Endothelial cell of umbilical vein (primary cell): ENCODE measurements around the gene SLC4A11. TPM values are rescaled to one million over a fixed set of nuclear protein-coding genes. Genes with fewer than 3 reads are reported as not detected.

Experiments used
- BruUV-seq: library from RNA; stranded (reverse); fragments of 400-500 nt; replicated peaks from 2 replicates; lab custom pipeline; 2021; lab: Mats Ljungman, UMichigan
- CTCF ChIA-PET: fragments of 300-600, 350-600 bp; sonication (Branson Sonifier 250); formaldehyde crosslinking; loops from one replicate; lab custom pipeline; 2021; ENCODE audit warnings: antibody characterized with exemption, inconsistent platforms; lab: Charles Lee
- POLR2A ChIA-PET: fragments of 300-600, 350-600 bp; sonication (Branson Sonifier 250); formaldehyde crosslinking; loops from one replicate; lab custom pipeline; 2021; ENCODE audit warnings: antibody characterized with exemption, inconsistent platforms; lab: Charles Lee
- DNase-seq: peaks from one replicate; pipeline ENCODE4 v3.0.0-alpha.2; 2011; ENCODE audit warnings: low read depth, low spot score
- FAIRE-seq: peaks from 2 replicates; lab custom pipeline; 2011; peaks lifted over from hg19 to GRCh38; lab: Jason Lieb, UNC
- H2AFZ ChIP-seq: 2 replicates; pipeline ENCODE4 v1.6.0; 2012; ENCODE audit warnings: low read depth, low read length, control low read depth, inconsistent platforms
- H3K27ac ChIP-seq: 2 replicates; pipeline ENCODE4 v1.5.1; 2011; ENCODE audit warnings: low read depth, mild to moderate bottlenecking, control low read depth, low read length, moderate library complexity; ENCODE audit not compliant: insufficient read depth
- H3K27me3 ChIP-seq, 2 experiments: 2 replicates each; pipeline versions ENCODE4 v1.6.0 to v1.6.1; 2011; ENCODE audit warnings: low read length in 2 of 2, mixed read lengths in 1 of 2; ENCODE audit not compliant: control insufficient read depth in 2 of 2, insufficient read depth in 2 of 2
- H3K36me3 ChIP-seq, 2 experiments: 2 replicates in 1 of 2; 3 replicates in 1 of 2; pipeline ENCODE4 v1.5.1; 2011; ENCODE audit warnings: low read length in 2 of 2, mild to moderate bottlenecking in 1 of 2, moderate library complexity in 1 of 2; ENCODE audit not compliant: control insufficient read depth in 2 of 2, insufficient read depth in 2 of 2; ENCODE audit errors: extremely low read depth in 1 of 2
- H3K4me1 ChIP-seq: 3 replicates; pipeline ENCODE4 v1.5.1; 2011; ENCODE audit warnings: mild to moderate bottlenecking, low read length; ENCODE audit not compliant: control insufficient read depth, insufficient read depth; ENCODE audit errors: extremely low read depth
- H3K4me2 ChIP-seq: 2 replicates; pipeline ENCODE4 v1.6.1; 2011; ENCODE audit warnings: low read length, control low read depth, mixed read lengths; ENCODE audit not compliant: insufficient read depth
- H3K4me3 ChIP-seq, 3 experiments: fragments of 200-600 bp in 1 of 3; sonication (generic), shearing (Covaris generic) in 1 of 3; replicated peaks in 1 of 3; 2 replicates each; pipeline ENCODE4 v1.5.1; 2011 to 2016; ENCODE audit warnings: control low read depth in 3 of 3, low read length in 3 of 3, mild to moderate bottlenecking in 2 of 3, inconsistent platforms in 1 of 3, low read depth in 1 of 3, moderate library complexity in 1 of 3; ENCODE audit not compliant: insufficient read depth in 1 of 3
- H3K79me2 ChIP-seq: 2 replicates; pipeline ENCODE4 v1.6.0; 2012; ENCODE audit warnings: low read length, inconsistent platforms; ENCODE audit not compliant: control insufficient read depth, insufficient read depth
- H3K9ac ChIP-seq: replicated peaks from 2 replicates; pipeline ENCODE3; 2011; ENCODE audit warnings: low read length, control low read depth; ENCODE audit not compliant: insufficient read depth; ENCODE audit errors: extremely low read depth
- H3K9me1 ChIP-seq: replicated peaks from 3 replicates; pipeline ENCODE4 v1.6.0; 2011; ENCODE audit warnings: mild to moderate bottlenecking, low read length; ENCODE audit not compliant: control insufficient read depth, insufficient read depth; ENCODE audit errors: extremely low read depth
- H3K9me3 ChIP-seq: replicated peaks from 2 replicates; pipeline ENCODE4 v1.5.1; 2012; ENCODE audit warnings: low read length, inconsistent platforms; ENCODE audit not compliant: control insufficient read depth, insufficient read depth
- H4K20me1 ChIP-seq: replicated peaks from 2 replicates; pipeline ENCODE3; 2011; ENCODE audit warnings: mild to moderate bottlenecking, low read length; ENCODE audit not compliant: control insufficient read depth, insufficient read depth; ENCODE audit errors: extremely low read depth
- CTCF ChIP-seq, 2 donors: IDR thresholded peaks; 1 replicate in 1 of 2; 2 replicates in 1 of 2; pipeline ENCODE4 v1.5.1; 2011; ENCODE audit warnings: low read length in 2 of 2, mild to moderate bottlenecking in 2 of 2, moderate library complexity in 2 of 2, control low read depth in 1 of 2, inconsistent platforms in 1 of 2, low read depth in 1 of 2; ENCODE audit not compliant: insufficient read depth in 1 of 2; ENCODE audit errors: extremely low read depth in 1 of 2
- EZH2 ChIP-seq: IDR thresholded peaks from 2 replicates; pipeline ENCODE4 v1.6.1; 2012; ENCODE audit warnings: borderline replicate concordance, low read depth, mild to moderate bottlenecking, moderate library complexity, low read length, inconsistent platforms; ENCODE audit not compliant: severe bottlenecking
- FOS ChIP-seq: IDR thresholded peaks from 2 replicates; pipeline ENCODE4 v1.6.1; 2011; ENCODE audit warnings: mild to moderate bottlenecking, low read length, moderate library complexity, borderline replicate concordance; ENCODE audit not compliant: insufficient read depth
- GATA2 ChIP-seq: IDR thresholded peaks from 2 replicates; pipeline ENCODE4 v1.7.0; 2011; ENCODE audit warnings: low read depth, mild to moderate bottlenecking, moderate library complexity, mixed read lengths, low read length; ENCODE audit not compliant: insufficient read length, insufficient read depth
- JUN ChIP-seq: IDR thresholded peaks from 2 replicates; pipeline ENCODE4 v1.6.1; 2011; ENCODE audit warnings: borderline replicate concordance, low read depth; ENCODE audit not compliant: insufficient read length, insufficient read depth
- MYC ChIP-seq: IDR thresholded peaks from one replicate; pipeline ENCODE4 v1.6.1; 2011; ENCODE audit warnings: mild to moderate bottlenecking, low read depth, low read length
- POLR2A ChIP-seq: IDR thresholded peaks from 2 replicates; pipeline ENCODE4 v1.6.1; 2012; ENCODE audit warnings: low read depth, mild to moderate bottlenecking, control low read depth, low read length
- POLR2AphosphoS5 ChIP-seq: IDR thresholded peaks from 2 replicates; pipeline ENCODE4 v1.6.1; 2012; ENCODE audit warnings: low read depth, mild to moderate bottlenecking, control low read depth, low read length, moderate library complexity; ENCODE audit not compliant: insufficient read depth
- dilution Hi-C: fragments of 300-500 bp; cut with MboI; formaldehyde crosslinking; loops from one replicate; pipeline ENCODE4 v1.15.0; 2019; ENCODE audit warnings: low sequenced_read_pairs; ENCODE audit not compliant: extremely low pct_ligation_motif_present
- intact Hi-C: fragments of 100-400 bp; cut with micrococcal nuclease; formaldehyde crosslinking; loops from one replicate; pipeline ENCODE4 v1.10.0; 2022
- polyA plus RNA-seq, 4 experiments: library from polyadenylated mRNA; depleted of rRNA in 3 of 4; stranded (reverse) in 3 of 4; unstranded in 1 of 4; fragments of >200 nt; gene quantifications; 2 replicates each; pipeline versions ENCODE4 v1.2.1 to v1.2.3, GENCODE V29; 2011 to 2012; ENCODE audit warnings: missing spikeins in 1 of 4
- total RNA-seq: library from RNA; stranded (reverse); gene quantifications from 2 replicates; pipeline ENCODE4 v1.2.3, GENCODE V29; 2021
- TF ChIP-seq, protein P1 (sequence below): IDR thresholded peaks from 2 replicates; pipeline ENCODE4 v1.6.1; 2011; ENCODE audit not compliant: insufficient read depth, insufficient read length

SLC4A11 gene
- total and polyA plus RNA-seq, 2 donors (not counting 3 experiments of a cell fraction or from before 2014, with no cell fraction given) = 5.7 to 10.2 TPM

DNA sequence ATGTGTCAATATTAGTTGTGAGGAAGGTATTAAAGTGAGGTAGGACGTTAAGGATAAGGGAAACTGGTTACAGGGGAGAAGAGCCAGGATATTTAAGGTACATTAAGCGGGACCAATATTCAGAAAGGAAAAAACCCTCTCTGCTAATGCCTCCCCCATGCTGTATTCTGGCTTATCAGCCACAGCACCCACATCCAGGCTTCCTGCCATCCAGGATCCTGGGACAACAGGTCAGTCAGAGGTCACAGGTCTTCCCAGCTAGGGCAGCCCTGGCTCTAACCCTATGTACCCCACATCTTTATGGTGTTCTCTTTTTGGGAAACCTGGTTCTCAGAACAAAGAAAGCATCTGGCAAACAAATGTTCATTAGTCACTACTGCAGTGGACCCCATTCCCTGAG is 39.8 kb downstream of the SLC4A11 start:
- dilution Hi-C loops = no loop called here
- no peak for FAIRE-seq
- H3K4me2 ChIP-seq = no peak overlapping the region
- BruUV-seq = no TSS peak
- ChIA-PET CTCF (no interaction called here), POLR2A (no interaction called here)
- no peaks in the 10 kb centered on the region for H3K9me1 ChIP-seq
- H3K27ac ChIP-seq = no peak overlapping the region
- no peak overlapping the region for H2AFZ ChIP-seq
- DNase-seq = no peak
- peaks cover 18% of the 10 kb centered on the region for H3K79me2 ChIP-seq
- no peak overlapping the region for H3K4me3 ChIP-seq
- peaks cover 8% of the 10 kb centered on the region for H3K4me1 ChIP-seq
- no peak overlapping the region for H3K9ac ChIP-seq
- no peaks in the 10 kb centered on the region for H3K9me3 ChIP-seq
- intact Hi-C loops = no loop called here
- TF ChIP-seq CTCF (IDR thresholded peaks at IDR 0.05; ENCODE audit: extremely low read depth in 1 of 2, insufficient read depth in 1 of 2, low read depth in 1 of 2, low read length in 2 of 2) (no peak), JUN (no peak), EZH2 (no peak), GATA2 (no peak), MYC (no peak), POLR2A (no peak), POLR2AphosphoS5 (no peak), FOS (no peak)
- TF ChIP-seq, protein P1, sequence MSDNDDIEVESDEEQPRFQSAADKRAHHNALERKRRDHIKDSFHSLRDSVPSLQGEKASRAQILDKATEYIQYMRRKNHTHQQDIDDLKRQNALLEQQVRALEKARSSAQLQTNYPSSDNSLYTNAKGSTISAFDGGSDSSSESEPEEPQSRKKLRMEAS = no peak
- H4K20me1 ChIP-seq = no peaks in the 10 kb centered on the region
- no peaks in the 10 kb centered on the region for H3K27me3 ChIP-seq
- H3K36me3 ChIP-seq = peaks cover 15 to 31% of the 10 kb centered on the region in 2 experiments
